GM12864 (cell line): ENCODE measurements around the gene NCBP2.

ENCODE experiments used
- DNase-seq: peaks from one replicate; pipeline ENCODE4 v3.0.0-alpha.2; 2011; ENCODE audit warnings: low read depth
- H3K4me3 ChIP-seq: 2 replicates; pipeline ENCODE4 v1.5.1; 2011; ENCODE audit warnings: mild to moderate bottlenecking, low read depth, low read length, control low read depth
- TF ChIP-seq, protein P1 (sequence below): IDR thresholded peaks from 2 replicates; pipeline ENCODE4 v1.5.1; 2011; ENCODE audit warnings: low read depth, mild to moderate bottlenecking, moderate library complexity, low read length, control low read depth, inconsistent platforms; ENCODE audit errors: missing control alignments

Gene NCBP2

DNA sequence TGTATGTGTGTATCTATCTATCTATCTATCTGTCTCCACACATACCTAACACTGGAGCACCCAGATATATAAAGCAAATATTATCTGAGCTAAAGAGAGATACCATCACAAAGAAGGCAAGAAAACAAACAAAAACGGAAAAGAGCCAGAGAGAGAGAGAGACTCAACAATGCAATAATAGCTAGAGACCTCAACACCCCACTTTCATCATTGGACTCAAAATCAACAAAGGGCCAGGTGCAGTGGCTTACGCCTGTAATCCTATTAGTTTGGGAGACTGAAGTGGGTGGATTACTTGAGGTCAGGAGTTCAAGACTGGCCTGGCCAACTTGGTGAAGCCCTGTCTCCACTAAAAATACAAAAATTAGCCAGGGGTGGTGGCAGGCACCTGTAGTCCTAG is 23.4 kb downstream of the NCBP2 start:
- TF ChIP-seq, protein P1, sequence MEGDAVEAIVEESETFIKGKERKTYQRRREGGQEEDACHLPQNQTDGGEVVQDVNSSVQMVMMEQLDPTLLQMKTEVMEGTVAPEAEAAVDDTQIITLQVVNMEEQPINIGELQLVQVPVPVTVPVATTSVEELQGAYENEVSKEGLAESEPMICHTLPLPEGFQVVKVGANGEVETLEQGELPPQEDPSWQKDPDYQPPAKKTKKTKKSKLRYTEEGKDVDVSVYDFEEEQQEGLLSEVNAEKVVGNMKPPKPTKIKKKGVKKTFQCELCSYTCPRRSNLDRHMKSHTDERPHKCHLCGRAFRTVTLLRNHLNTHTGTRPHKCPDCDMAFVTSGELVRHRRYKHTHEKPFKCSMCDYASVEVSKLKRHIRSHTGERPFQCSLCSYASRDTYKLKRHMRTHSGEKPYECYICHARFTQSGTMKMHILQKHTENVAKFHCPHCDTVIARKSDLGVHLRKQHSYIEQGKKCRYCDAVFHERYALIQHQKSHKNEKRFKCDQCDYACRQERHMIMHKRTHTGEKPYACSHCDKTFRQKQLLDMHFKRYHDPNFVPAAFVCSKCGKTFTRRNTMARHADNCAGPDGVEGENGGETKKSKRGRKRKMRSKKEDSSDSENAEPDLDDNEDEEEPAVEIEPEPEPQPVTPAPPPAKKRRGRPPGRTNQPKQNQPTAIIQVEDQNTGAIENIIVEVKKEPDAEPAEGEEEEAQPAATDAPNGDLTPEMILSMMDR: no peak
- H3K4me3 ChIP-seq: no peak overlapping the region
- no peak for DNase-seq

DNA sequence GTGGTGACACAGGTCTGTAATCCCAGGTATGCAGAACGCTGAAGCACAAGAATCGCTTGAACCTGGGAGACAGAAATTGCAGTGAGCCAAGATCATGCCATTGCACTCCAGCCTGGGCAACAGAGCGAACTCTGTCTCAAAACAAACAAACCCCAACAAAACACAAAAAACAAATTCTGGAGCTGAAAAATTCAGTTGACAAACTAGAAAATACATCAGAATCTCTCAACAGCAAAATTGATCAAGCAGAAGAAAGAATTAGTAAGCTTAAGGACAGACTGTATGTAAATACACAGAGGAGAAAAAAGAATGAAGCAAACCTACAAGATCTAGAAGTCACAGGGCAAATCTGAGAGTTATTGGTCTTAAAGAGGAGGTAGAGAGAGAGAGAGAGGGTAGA is 25.3 kb downstream of the NCBP2 start:
- no peak for DNase-seq
- no peak overlapping the region for H3K4me3 ChIP-seq
- TF ChIP-seq, protein P1: no peak

DNA sequence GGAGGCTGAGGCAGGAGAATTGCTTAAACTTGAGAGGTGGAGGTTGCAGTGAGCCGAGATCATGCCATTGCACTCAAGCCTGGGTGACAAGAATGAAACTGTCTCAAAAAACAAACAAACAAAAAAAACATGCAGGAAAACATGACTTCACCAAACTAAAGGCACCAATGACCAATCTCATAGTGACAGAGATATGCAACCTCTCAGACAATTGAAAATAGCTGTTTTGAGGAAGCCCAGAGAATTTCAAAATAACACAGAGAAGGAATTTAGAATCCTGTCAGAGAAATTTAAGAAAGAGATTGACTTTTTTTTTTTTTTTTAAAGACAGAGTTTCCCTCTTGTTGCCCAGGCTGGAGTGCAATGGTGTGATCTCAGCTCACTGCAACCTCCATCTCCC is 26.1 kb downstream of the NCBP2 start:
- no peak for DNase-seq
- H3K4me3 ChIP-seq: no peak overlapping the region
- TF ChIP-seq, protein P1: no peak

DNA sequence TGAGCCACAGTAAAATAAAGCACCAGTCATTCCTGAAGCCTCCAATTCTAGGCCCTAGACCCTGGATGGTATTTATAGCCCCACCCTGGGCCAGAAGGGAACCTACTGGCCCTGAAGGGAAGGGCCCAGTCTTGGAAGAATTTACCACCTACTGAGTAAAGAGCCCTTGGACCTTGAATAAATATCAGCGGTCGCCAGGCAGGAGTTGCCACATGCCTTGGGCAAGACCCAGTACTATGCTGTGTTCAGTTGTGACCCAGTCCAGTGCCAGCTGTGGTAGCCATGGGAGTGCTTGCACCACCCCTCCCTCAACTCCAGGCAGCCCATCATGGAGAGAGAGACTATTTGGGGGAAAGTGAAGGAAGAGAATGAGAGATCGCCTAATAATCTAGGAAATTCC is 27.0 kb downstream of the NCBP2 start:
- no peak overlapping the region for H3K4me3 ChIP-seq
- no peak for DNase-seq
- TF ChIP-seq, protein P1: no peak

DNA sequence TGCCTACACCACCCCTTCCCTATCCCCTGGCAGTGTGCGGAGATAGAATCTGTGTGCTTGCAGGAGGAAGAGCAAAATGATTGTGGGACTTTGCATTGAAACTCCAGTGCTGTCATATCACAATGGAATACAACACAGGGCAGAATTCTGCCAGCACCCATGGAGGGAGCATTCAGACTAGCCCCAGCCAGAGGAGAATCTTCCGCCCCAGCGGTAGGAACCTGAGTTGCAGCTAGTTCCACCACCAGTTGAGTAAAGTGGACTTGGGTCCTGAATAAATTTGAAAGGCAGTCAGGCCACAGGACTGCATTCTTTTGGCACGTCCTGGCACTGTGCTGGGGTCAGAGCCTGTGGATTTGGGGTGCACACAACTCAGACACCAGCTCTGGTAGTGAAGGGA is 27.5 kb downstream of the NCBP2 start:
- TF ChIP-seq, protein P1: no peak
- H3K4me3 ChIP-seq: no peak overlapping the region
- no peak for DNase-seq

DNA sequence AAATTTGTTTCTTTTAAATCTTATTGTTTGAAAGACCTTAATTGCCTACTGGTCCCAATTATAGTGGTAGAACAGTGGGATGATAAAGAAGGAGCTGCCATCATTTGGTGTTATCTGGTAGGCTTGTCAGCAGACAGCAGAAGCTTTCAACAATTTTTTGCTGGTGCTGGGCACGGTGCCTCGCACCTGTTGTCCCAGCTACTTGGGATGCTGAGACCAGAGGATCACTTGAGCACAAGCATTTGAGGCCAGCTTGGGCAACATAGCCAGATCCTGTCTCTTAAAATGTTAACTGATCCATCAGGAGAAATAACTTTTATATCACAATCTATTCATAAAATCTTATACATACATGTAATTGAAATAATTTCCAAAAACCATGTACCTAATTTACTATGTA is 38.6 kb downstream of the NCBP2 start:
- TF ChIP-seq, protein P1: no peak
- H3K4me3 ChIP-seq: no peak overlapping the region
- no peak for DNase-seq

DNA sequence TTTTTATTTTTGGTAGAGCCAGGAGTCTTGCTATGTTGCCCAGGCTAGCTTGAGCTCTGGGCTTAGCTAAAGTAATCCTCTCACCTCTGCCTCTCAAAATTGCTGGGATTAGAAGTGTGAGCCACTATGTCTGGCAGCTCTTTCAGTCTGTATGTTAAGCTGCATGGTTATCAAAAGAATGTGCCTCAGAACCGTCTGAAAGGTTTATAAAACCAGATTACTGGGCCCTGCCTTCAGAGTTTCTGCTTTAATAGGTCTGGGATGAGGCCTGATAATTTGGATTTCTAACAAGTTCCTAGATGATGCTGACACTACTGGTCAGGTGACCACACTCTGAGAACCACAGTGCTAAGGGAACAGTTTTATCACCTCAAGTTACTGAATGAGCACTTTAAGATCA is 40.0 kb downstream of the NCBP2 start:
- DNase-seq: no peak
- no peak overlapping the region for H3K4me3 ChIP-seq
- TF ChIP-seq, protein P1: no peak
